NT2/D1 (cell line): ENCODE results near the gene P2RX7.
"Not testable (repeated sequence)": the region's sequence is repeated elsewhere in the genome, so short reads cannot be mapped to it uniquely, and the experiment has no call there.

Experiments used
- DNase-seq: peaks from one replicate; pipeline ENCODE4 v3.0.0-alpha.2; 2011; ENCODE audit warnings: low read depth, low spot score
- H3K27me3 ChIP-seq: 2 replicates; pipeline ENCODE4 v1.6.0; 2011; ENCODE audit warnings: mild to moderate bottlenecking; ENCODE audit not compliant: insufficient read length, insufficient read depth
- H3K36me3 ChIP-seq: 2 replicates; pipeline ENCODE4 v1.6.1; 2011; ENCODE audit warnings: mild to moderate bottlenecking, low read length, mixed read lengths; ENCODE audit not compliant: insufficient read depth, insufficient read length
- H3K4me1 ChIP-seq: 2 replicates; pipeline ENCODE4 v1.5.1; 2011; ENCODE audit not compliant: insufficient read depth, insufficient read length
- H3K4me3 ChIP-seq: 2 replicates; pipeline ENCODE4 v1.5.1; 2011; ENCODE audit warnings: low read depth; ENCODE audit not compliant: insufficient read length
- H3K9ac ChIP-seq: 2 replicates; pipeline ENCODE4 v1.6.0; 2011; ENCODE audit warnings: low read depth; ENCODE audit not compliant: insufficient read length
- H3K9me3 ChIP-seq: 2 replicates; pipeline ENCODE4 v1.5.1; 2011; ENCODE audit warnings: mild to moderate bottlenecking, low read length; ENCODE audit not compliant: insufficient read depth
- SUZ12 ChIP-seq: IDR thresholded peaks from 2 replicates; pipeline ENCODE4 v1.6.1; 2011; ENCODE audit not compliant: insufficient read length, insufficient read depth; ENCODE audit errors: extremely low read depth
- YY1 ChIP-seq: IDR thresholded peaks from 2 replicates; pipeline ENCODE4 v1.6.1; 2011; ENCODE audit not compliant: insufficient read length, insufficient read depth
- ZNF274 ChIP-seq: IDR thresholded peaks from 2 replicates; pipeline ENCODE4 v1.6.1; 2011; ENCODE audit warnings: mild to moderate bottlenecking, low read depth, low read length

The P2RX7 gene

DNA sequence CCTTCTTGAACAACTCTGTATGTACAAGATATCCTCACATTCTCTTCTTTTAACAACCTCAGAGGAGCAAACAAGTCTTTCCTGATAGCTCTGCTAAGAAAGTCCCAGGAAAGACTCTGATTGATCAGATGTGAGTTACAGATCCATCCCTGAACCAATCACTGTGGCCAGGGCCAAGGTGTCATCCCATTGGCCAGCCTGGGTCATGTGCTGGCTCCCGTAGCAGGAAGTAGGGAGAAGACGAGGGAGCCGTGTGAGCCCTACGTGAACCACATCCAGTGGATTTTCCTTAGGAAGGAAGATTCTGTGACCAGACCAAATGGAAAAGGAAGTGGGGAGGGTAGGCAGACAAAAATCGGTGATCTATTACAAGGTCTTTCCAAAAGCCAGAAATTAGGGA lies 5.6 kb downstream of the P2RX7 start:
- Histone ChIP-seq H3K9me3 (peaks cover 6% of the 10 kb centered on the region; the same call in 1 of the 2 replicates), H3K4me1 (no peaks in the 10 kb centered on the region), H3K4me3 (no peak overlapping the region), H3K36me3 (no peaks in the 10 kb centered on the region), H3K9ac (no peak overlapping the region), H3K27me3 (no peaks in the 10 kb centered on the region)
- no peak for DNase-seq
- TF ChIP-seq SUZ12 (no peak), YY1 (no peak), ZNF274 (no peak)

DNA sequence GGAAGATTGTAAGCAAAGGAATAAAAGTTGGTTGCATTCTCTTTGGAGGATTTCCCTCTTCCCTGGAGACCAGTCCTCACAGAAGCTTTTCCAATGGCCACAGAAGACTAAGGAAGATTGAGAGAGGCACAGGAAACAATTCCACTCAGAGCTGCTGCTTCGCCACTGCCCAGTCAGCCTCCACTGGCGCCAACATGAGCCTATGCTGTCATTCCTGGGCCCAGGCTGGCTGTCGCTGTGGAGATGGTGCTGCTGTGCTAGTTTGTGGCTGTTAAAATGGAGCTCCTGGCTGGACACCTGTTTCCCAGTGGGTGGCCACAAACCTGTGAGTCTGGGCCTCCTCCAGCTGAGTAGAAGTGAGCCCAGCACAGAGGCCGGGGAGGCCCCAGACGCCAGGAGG lies 6.6 kb downstream of the P2RX7 start:
- Histone ChIP-seq H3K9ac (no peak overlapping the region), H3K4me1 (no peaks in the 10 kb centered on the region), H3K9me3 (peaks cover 6% of the 10 kb centered on the region; the same call in 1 of the 2 replicates)

DNA sequence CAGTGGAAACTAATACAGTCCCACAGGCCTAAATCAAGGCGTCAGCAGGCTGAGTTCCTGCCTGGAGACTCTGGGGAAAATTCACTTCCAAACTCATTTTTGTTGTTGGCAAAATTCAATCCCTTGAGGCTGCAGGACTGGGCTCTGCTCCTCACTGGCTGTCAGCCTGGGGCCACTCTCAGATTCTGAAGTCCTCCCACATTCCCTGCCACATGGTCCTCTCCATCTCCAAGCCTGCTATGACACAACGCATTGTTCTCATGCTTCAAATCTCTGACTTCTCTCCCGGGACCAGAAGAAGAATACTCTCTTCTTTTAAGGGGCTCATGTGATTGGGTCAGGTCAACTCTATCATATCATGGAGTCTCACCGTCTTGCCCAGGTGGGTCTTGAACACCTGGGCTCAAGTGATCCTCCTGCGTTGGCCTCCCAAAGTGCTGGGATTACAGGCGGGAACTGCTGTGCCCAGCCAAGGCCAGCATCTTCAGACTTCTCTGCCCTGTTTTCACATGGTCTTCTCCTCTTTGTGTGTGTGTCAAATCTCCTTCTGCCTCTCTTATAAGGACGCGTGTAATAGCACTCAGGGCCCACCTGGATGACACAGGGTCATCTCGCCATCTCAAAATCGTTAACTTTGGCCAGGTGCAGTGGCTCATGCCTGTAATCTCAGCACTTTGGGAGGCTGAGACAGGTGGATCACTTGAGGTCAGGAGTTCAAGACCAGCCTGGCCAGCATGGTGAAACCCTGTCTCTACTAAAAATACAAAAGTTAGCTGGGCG lies 9.7 kb downstream of the P2RX7 start:
- Histone ChIP-seq H3K4me3 (no peak overlapping the region), H3K9me3 (peaks cover 6% of the 10 kb centered on the region; the same call in 1 of the 2 replicates), H3K9ac (no peak overlapping the region), H3K27me3 (no peaks in the 10 kb centered on the region), H3K36me3 (no peaks in the 10 kb centered on the region), H3K4me1 (no peaks in the 10 kb centered on the region)
- TF ChIP-seq SUZ12 (no peak), YY1 (no peak), ZNF274 (no peak)
- DNase-seq = no peak

More for the DNA sequence above, 6.6 kb downstream of the P2RX7 start:
- TF ChIP-seq ZNF274 (no peak), SUZ12 (no peak), YY1 (no peak)
- Histone ChIP-seq H3K4me3 (no peak overlapping the region), H3K36me3 (no peaks in the 10 kb centered on the region), H3K27me3 (no peaks in the 10 kb centered on the region)
- no peak for DNase-seq

DNA sequence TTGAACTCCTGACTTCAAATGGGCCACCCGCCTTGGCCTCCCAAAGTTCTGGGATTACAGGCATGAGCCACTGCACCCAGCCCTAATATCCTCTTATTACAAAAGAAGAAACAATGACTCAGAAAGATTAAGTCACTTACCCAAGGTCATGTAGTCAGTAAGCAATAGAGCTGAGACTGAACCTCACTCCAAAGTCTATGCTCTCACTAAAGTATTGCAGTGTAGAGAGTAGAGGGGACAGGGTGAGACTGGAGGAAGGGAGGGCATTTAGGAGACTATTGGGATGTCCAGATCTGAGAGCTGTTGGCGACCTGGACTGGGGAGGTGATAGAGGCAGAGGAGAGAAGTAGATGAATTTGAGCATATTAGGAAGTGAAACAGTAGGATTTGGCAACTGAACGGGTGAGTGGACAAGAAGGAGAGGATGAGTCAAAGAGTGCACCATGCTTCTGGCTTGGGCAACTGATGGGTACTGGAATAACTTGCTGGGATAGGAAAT lies 11.8 kb downstream of the P2RX7 start:
- H3K4me3 ChIP-seq = no peak overlapping the region
- no peak for DNase-seq
- H3K9ac ChIP-seq = no peak overlapping the region
- no peaks in the 10 kb centered on the region for H3K27me3 ChIP-seq
- no peaks in the 10 kb centered on the region for H3K4me1 ChIP-seq
- TF ChIP-seq ZNF274 = no peak
- no peak for TF ChIP-seq SUZ12
- no peak for TF ChIP-seq YY1
- H3K9me3 ChIP-seq = peaks cover 6% of the 10 kb centered on the region; the same call in 1 of the 2 replicates
- no peaks in the 10 kb centered on the region for H3K36me3 ChIP-seq

DNA sequence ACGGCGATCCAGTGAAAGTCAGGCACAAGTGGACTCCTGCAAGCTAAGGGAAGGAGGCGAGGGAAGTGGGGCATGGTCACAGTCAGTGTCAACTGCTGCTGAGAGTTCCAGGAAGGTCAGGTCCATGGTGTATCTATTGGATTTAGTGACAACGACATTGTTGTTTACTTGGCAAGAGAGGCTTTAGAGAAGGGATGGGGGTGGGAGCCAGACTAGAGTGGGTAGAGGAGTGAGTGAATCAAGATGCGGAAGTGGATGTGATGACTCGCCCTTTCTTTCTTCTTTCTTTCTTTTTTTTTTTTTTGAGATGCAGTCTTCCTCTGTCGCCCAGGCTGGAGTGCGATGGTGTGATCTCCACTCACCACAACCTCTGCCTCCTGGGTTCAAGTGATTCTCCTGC lies 12.5 kb downstream of the P2RX7 start:
- H3K9ac ChIP-seq = no peak overlapping the region
- H3K36me3 ChIP-seq = no peaks in the 10 kb centered on the region
- H3K9me3 ChIP-seq = peaks cover 6% of the 10 kb centered on the region; the same call in 1 of the 2 replicates
- H3K27me3 ChIP-seq = no peaks in the 10 kb centered on the region
- DNase-seq = no peak
- H3K4me3 ChIP-seq = no peak overlapping the region
- TF ChIP-seq SUZ12 (no peak), YY1 (no peak), ZNF274 (no peak)
- H3K4me1 ChIP-seq = no peaks in the 10 kb centered on the region

DNA sequence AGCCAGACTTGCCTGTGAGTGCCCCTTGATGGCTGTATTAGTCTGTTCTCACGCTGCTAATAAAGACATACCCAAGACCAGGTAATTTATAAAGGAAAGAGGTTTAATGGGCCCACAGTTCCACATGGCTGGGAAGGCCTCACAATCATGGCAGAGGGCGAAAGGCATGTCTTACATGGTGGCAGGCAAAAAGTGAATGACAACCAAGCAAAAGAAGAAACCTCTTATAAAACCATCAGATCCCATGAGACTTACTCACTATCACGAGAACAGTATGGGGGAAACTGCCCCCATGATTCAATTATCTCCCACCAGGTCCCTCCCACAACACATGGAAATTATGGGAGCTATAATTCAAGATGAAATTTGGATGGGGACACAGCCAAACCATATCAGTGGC lies 16.6 kb downstream of the P2RX7 start:
- not testable (repeated sequence) for H3K27me3 ChIP-seq, DNase-seq, H3K4me1 ChIP-seq, H3K36me3 ChIP-seq, H3K9me3 ChIP-seq, H3K9ac ChIP-seq, H3K4me3 ChIP-seq

DNA sequence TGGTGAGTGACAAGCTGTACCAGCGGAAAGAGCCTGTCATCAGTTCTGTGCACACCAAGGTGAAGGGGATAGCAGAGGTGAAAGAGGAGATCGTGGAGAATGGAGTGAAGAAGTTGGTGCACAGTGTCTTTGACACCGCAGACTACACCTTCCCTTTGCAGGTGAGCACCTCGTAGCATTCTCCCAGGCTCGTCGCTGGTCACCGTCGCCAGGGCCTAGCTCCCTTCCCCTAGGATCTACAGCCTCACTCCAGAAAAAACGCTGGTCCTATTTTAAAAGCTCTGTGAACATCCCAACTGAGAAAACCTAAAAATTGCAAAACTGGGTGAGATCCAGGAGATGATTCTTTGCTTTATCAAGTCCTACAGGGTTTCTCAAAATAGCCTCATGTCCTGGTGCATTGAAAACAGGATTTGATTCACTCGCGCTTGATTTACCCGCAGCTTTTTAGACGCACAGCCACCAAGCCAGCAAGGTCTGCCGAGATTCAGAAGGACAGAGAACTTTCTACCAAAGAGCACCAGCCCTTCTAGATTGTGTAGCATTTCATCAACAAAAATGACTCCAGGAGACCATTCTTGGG lies 22.2 kb downstream of the P2RX7 start:
- Histone ChIP-seq H3K36me3 (no peaks in the 10 kb centered on the region), H3K27me3 (peaks cover 4% of the 10 kb centered on the region), H3K4me1 (no peaks in the 10 kb centered on the region), H3K9me3 (peaks cover 14% of the 10 kb centered on the region; the same call in 1 of the 2 replicates), H3K9ac (no peak overlapping the region), H3K4me3 (no peak overlapping the region)
- TF ChIP-seq ZNF274 (no peak), SUZ12 (no peak), YY1 (no peak)
- DNase-seq = no peak

DNA sequence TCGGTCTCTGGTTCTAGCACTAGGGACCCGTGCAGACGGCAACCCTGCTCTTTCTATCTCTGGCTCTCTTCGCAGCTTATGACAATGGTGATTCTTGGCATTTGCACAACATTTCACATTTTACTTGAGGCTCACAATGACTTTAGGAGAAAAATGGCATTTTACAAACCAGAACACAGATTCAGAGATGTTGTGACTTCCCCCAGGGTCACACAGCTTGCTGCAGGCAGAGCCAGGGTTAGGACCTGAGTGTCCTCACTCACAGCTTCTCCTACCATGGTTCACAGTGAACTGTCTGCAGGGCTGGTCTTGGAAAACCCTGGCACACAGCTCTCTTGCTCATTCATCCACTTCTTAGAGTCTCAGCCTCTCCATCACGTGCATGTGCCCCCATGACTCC lies 23.7 kb downstream of the P2RX7 start:
- Histone ChIP-seq H3K9me3 (peaks cover 14% of the 10 kb centered on the region; the same call in 1 of the 2 replicates), H3K4me3 (no peak overlapping the region), H3K36me3 (no peaks in the 10 kb centered on the region), H3K27me3 (peaks cover 4% of the 10 kb centered on the region), H3K4me1 (no peaks in the 10 kb centered on the region), H3K9ac (no peak overlapping the region)
- DNase-seq = no peak
- no peak for TF ChIP-seq YY1
- TF ChIP-seq SUZ12 = no peak
- no peak for TF ChIP-seq ZNF274
